Stimulated activated CD4-positive, alpha-beta T cell treated with anti-CD3 and anti-CD28 coated beads, TNF-alpha, amount 100 ng/mL, for 1 hour (primary cell): Measurements from ENCODE around the gene CFAP61.
"Not testable (repeated sequence)": the region's sequence is repeated elsewhere in the genome, so short reads cannot be mapped to it uniquely, and the experiment has no call there.

ENCODE experiments used
- DNase-seq, 3 donors: peaks; one replicate each; pipeline ENCODE4 v3.0.0-alpha.2; 2020; ENCODE audit warnings: low read depth in 3 of 3, low spot score in 1 of 3

Gene CFAP61

DNA sequence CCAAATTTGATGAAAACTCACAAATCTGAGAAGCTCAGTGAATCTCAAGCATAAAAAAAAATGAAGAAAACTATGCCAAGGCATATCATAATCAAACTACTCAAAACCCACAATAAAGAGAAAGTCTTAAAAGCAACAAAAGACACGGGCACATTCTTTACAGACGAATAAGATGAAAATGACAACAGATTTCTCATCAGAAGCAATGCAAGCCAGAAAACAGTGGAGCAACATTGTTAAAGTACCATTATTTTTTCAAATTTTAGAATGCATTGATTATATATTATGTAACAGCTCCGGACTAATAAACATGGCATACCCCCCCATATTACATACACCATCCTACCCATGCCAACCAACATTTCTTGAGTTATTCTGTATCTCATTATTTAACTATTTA lies 260.2 kb downstream of the CFAP61 start:
- DNase-seq, result no peak

GRCh38 chr20:20317195-20317594 lies 264.9 kb downstream of the CFAP61 start:
- DNase-seq, result no peak

GRCh38 chr20:20317621-20318364 lies 265.5 kb downstream of the CFAP61 start:
- no peak for DNase-seq

GRCh38 chr20:20318365-20319161 lies 266.2 kb downstream of the CFAP61 start:
- no peak for DNase-seq

- no peak for DNase-seq
Observed at GRCh38 chr20:20321134-20321533, 268.8 kb downstream of the CFAP61 start.

DNA sequence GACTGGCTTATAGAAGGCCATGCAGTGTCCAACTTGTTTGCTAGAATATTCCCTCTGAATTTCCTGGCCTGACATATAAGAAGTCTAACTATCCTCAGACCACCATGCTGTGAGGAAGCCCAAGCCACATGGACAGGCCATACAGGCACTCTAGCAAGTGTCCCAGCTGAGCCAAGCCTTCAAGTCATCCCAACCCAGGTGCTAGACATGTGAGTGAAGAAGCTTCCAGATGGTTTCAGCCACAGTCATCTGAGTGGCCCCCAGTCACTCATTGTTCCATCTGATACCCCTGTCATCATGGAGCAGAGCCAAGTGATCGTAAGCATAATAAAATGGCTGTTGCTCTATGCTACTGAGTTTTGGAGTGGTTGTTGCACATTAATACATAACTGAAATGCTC lies 269.6 kb downstream of the CFAP61 start:
- no peak for DNase-seq

DNA sequence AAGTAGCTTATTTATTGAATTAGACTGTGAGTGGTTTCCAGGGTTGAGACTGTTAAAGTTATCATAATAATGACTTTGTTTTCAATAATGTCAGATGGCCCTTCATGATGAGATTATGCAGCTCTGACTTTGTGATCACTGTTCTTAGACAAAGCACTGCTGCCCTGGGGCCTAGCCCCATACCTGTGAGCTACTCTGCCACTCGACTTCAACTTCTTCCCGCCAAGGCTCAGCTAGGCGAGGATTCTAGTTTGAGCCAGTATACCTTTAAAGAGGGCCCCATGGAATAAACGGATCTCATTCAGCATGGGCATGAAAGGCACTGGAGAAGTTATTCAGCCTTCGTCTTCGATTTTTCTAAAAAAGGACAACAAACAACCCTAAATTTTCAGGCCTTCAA lies 270.6 kb downstream of the CFAP61 start:
- no peak for DNase-seq

GRCh38 chr20:20327746-20328145 lies 275.4 kb downstream of the CFAP61 start:
- no peak for DNase-seq

GRCh38 chr20:20329564-20329963 lies 277.2 kb downstream of the CFAP61 start:
- no peak for DNase-seq

DNA sequence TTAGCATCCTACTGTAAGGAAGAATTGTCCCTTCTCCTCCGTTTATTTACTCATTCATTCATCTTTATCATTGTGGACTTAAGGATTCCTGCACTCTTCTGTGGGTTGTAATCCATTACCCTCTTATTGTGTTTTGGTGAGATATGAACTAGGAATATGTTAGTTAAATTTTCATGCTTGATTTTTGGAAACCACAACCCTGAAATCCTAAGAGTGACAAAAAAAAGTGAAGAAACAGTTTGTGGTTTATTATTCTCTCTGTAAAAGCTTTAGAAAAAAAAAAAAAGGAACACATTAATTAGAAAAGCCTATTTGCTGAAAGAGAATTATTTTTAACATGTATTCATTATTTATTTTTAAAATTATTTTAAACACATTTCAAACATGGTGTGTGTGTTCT lies 278.8 kb downstream of the CFAP61 start:
- DNase-seq, result no peak

DNA sequence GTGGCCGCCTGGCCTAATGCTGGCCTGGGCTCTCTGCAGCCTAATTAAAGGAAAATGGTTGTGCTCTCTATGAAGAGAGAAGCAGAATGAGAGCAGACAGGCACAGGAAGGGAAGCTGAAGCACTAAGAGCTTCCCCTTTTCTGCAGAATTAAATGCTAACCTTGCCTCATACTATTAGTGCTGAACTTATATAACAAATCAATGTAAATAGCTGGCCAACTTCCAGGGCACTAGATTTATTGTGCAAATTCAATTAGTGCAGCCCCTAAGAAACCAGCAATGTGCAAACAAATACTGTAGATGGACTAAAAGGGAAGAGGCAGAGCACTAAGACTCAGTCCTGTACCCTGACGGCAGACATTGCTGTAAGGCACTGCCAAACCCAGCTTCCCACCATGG lies 279.5 kb downstream of the CFAP61 start:
- DNase-seq, result no peak

DNA sequence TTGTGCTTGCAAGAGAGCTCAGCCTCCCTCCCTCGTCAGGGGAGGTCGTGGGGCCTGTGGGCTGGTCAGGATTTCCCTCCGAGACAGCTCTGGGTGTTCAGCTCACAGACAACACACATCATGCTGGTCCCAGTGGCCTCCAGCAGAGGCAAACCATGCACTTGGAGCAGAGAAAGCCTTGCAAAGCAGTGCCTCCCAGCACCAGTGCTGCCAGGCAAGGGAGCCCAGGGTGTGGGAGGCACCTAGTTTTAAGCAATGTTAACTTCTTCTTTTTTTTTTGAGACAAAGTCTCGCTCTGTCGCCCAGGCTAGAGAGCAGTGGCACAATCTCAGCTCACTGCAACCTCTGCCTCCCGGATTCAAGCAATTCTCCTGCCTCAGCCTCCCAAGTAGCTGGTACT lies 281.5 kb downstream of the CFAP61 start:
- no peak for DNase-seq

DNA sequence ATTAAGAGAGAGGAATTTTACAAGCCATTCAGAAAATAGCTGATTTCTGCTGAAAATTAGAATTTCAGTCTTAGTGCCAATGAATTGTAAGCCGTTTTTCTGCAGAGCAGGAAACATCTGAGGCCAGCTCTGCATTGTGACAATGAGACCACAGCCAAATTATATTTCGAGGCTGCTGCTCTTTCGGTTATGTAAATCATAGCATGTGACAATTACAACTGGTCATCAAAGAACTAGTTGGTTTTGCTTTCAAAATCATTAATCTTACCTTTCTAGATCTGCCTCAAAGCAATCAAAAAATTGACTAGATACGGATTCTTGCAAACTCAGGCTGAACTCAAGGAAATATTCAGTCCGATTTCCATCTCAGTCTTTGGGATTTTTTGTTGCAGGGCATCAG lies 282.2 kb downstream of the CFAP61 start:
- DNase-seq, result no peak

- no peak for DNase-seq
Observed at GRCh38 chr20:20338133-20338730, 285.9 kb downstream of the CFAP61 start.

GRCh38 chr20:20340443-20340842 lies 288.1 kb downstream of the CFAP61 start:
- DNase-seq, result no peak

DNA sequence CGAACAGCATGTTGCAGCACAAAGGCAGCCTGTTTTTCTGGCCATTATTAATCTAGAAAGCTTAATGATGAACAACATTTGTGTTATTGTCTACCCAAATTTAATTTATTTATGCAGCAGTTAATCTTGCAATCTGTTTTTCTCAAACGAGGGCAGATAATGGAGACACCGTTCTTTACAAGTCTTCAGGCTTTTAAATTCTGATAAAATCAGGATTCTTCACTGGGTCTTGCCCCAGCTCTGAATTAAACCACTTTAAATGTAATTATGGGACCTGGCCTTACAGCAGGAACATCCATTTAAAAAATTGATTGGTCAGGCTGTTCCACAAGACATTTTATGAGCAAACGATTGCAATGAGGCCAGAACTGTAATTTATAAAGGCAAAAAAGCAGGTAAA lies 289.0 kb downstream of the CFAP61 start:
- DNase-seq, result no peak

- DNase-seq, result no peak
Observed at GRCh38 chr20:20342066-20342465, 289.7 kb downstream of the CFAP61 start.

DNA sequence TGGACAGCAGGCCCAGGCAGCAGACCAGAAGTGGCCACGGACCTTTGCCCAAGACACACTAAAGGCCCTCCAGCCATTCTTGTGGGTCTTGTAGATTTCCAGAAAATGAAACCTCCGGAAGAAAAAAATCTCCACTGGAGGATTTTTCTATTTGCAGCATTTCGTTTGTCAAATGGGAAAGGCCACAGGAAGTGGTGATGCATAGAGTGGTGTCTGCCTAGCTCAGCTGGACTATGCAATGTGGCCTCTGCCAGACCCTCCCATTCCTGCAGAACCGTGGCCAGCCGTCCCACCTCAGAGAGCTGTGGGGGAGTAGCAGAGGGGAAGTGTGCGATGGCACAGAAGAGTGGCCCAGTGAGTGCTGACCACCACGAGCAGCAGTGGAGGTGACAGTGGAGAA lies 291.6 kb downstream of the CFAP61 start:
- DNase-seq, result no peak

DNA sequence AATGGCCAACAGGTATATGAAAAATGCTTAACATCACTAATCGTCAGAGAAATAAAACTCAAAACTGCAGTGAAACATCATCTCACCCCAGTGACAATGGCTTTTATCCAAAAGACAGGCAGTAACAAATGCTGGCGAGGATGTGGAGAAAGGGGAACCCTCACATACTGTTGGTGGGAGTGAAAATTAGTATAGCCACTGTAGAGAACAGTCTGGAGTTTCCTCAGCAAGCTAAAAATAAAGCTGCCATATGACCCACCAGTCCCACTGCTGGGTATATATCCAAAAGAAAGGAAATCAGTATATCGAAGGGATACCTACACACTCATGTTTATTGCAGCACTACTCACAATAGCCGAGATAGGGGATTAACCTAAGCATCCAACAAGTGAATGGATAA lies 292.1 kb downstream of the CFAP61 start:
- DNase-seq, result no peak

GRCh38 chr20:20353576-20353975 lies 301.2 kb downstream of the CFAP61 start:
- DNase-seq, result no peak

DNA sequence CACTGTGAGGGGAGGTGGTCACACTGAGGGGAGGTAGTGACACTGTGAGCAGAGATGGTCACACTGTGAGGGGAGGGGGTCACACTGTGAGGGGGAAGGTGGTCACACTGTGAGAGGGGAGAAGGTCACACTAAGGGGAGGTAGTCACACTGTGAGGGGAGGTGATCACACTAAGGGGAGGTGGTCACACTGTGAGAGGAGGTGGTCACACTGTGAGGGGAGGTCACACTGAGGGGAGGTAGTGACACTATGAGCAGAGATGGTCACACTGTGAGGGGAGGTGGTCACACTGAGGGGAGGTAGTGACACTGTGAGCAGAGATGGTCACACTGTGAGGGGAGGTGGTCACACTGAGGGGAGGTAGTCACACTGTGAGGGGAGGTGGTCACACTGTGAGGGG lies 303.2 kb downstream of the CFAP61 start:
- not testable (repeated sequence) for DNase-seq

DNA sequence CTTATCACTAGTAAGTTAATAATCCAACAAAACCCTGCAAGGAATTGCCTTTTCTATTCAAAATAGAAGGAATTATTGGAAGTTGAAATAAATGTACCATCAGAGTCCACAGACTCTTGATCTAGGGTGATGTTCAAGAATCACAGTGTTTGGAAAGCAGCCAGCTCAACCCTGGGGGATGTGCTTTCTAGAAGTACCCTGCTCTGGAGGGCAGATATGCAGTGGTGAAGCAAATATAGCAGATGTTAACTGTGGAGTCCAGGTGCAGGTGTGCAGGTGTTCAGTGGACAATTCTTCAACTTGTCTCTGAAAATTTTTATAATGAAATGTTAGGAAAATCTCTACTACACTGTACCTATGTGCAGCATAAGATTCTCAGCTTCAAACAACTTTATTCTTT lies 306.5 kb downstream of the CFAP61 start:
- DNase-seq, result no peak
